IMR-90 (cell line): ENCODE measurements around the gene CGB7. TPM values are rescaled to one million over a fixed set of nuclear protein-coding genes. Genes with fewer than 3 reads are reported as not detected.

Source experiments
- ATAC-seq: fragments of 200-7000 bp; cut with Tn5 transposase; 2 replicates; pipeline ENCODE4 v1.9.1; 2020; ENCODE audit warnings: low read depth, mild to moderate bottlenecking, moderate library complexity
- BruUV-seq: library from RNA; stranded (reverse); fragments of 400-500 nt; replicated peaks from 2 replicates; lab custom pipeline; 2021; lab: Mats Ljungman, UMichigan
- CTCF ChIA-PET: fragments of 300-600 bp; formaldehyde crosslinking; extraction: SDS; loops from one replicate; lab custom pipeline; 2021; ENCODE audit warnings: antibody characterized with exemption; lab: Yijun Ruan, JAX
- POLR2A ChIA-PET: fragments of 300-600 bp; sonication (Branson Sonifier 250); formaldehyde crosslinking; loops from one replicate; lab custom pipeline; 2022; ENCODE audit warnings: antibody characterized with exemption; ENCODE audit not compliant: unreplicated experiment; lab: Charles Lee
- DNase-seq: peaks from one replicate; pipeline ENCODE4 v3.0.0; 2013
- H2AFZ ChIP-seq: replicated peaks from 2 replicates; pipeline ENCODE3; 2013; ENCODE audit warnings: low read length, mild to moderate bottlenecking; ENCODE audit not compliant: poor library complexity
- H2AK5ac ChIP-seq: 2 replicates; pipeline ENCODE4 v1.6.1; 2013; ENCODE audit warnings: low read depth, low read length, inconsistent platforms
- H2AK9ac ChIP-seq: replicated peaks from 2 replicates; pipeline ENCODE3; 2013; ENCODE audit warnings: mild to moderate bottlenecking, low read depth, low read length, moderate library complexity; ENCODE audit not compliant: poor library complexity
- H2BK120ac ChIP-seq: 2 replicates; pipeline ENCODE4 v1.6.1; 2013; ENCODE audit warnings: low read depth, low read length, inconsistent platforms
- H2BK15ac ChIP-seq: 3 replicates; pipeline ENCODE4 v1.6.1; 2013; ENCODE audit warnings: low read depth, low read length, inconsistent platforms
- H2BK20ac ChIP-seq: 2 replicates; pipeline ENCODE4 v1.6.1; 2013; ENCODE audit warnings: low read depth, mild to moderate bottlenecking, inconsistent platforms, low read length, moderate library complexity
- H2BK5ac ChIP-seq: 2 replicates; pipeline ENCODE4 v1.6.1; 2013; ENCODE audit warnings: mild to moderate bottlenecking, low read depth, low read length, inconsistent platforms; ENCODE audit not compliant: poor library complexity, severe bottlenecking
- H3K14ac ChIP-seq: replicated peaks from 2 replicates; pipeline ENCODE4 v1.6.1; 2013; ENCODE audit warnings: low read depth, low read length, inconsistent platforms
- H3K18ac ChIP-seq: 2 replicates; pipeline ENCODE4 v1.6.1; 2013; ENCODE audit warnings: low read depth, low read length, control low read depth
- H3K23ac ChIP-seq: 2 replicates; pipeline ENCODE4 v1.6.1; 2013; ENCODE audit warnings: low read depth, low read length, inconsistent platforms
- H3K27ac ChIP-seq: 2 replicates; pipeline ENCODE4 v1.5.1; 2013; ENCODE audit warnings: mild to moderate bottlenecking, control low read depth, low read length; ENCODE audit not compliant: insufficient read depth
- H3K27me3 ChIP-seq: 2 replicates; pipeline ENCODE4 v1.6.1; 2013; ENCODE audit warnings: low read length; ENCODE audit not compliant: control insufficient read depth, insufficient read depth
- H3K36me3 ChIP-seq: 2 replicates; pipeline ENCODE4 v1.6.1; 2013; ENCODE audit warnings: low read length, mixed read lengths; ENCODE audit not compliant: control insufficient read depth, insufficient read depth
- H3K4ac ChIP-seq: 2 replicates; pipeline ENCODE4 v1.6.1; 2013; ENCODE audit warnings: low read depth, low read length, inconsistent platforms
- H3K4me1 ChIP-seq: 2 replicates; pipeline ENCODE4 v1.6.1; 2013; ENCODE audit warnings: low read length, mixed read lengths; ENCODE audit not compliant: control insufficient read depth, insufficient read depth
- H3K4me2 ChIP-seq: 2 replicates; pipeline ENCODE4 v1.6.1; 2013; ENCODE audit warnings: low read depth, mild to moderate bottlenecking, control low read depth, low read length, moderate library complexity
- H3K4me3 ChIP-seq: 2 replicates; pipeline ENCODE4 v1.5.1; 2013; ENCODE audit warnings: low read depth, mild to moderate bottlenecking, control low read depth, low read length, moderate library complexity; ENCODE audit not compliant: insufficient read depth
- H3K56ac ChIP-seq: 2 replicates; pipeline ENCODE4 v1.6.1; 2013; ENCODE audit warnings: low read length, inconsistent platforms; ENCODE audit not compliant: insufficient read depth; ENCODE audit errors: extremely low read depth
- H3K79me1 ChIP-seq, 2 experiments: 2 replicates each; pipeline ENCODE4 v1.6.1; 2013; ENCODE audit warnings: low read length in 2 of 2, inconsistent platforms in 1 of 2, low read depth in 1 of 2
- H3K9ac ChIP-seq: 2 replicates; pipeline ENCODE4 v1.6.1; 2013; ENCODE audit warnings: low read depth, low read length, control low read depth
- H3K9me1 ChIP-seq: 2 replicates; pipeline ENCODE4 v1.6.1; 2013; ENCODE audit warnings: low read length, inconsistent platforms; ENCODE audit not compliant: insufficient read depth
- H3K9me3 ChIP-seq: 2 replicates; pipeline ENCODE4 v1.6.1; 2013; ENCODE audit warnings: low read length; ENCODE audit not compliant: control insufficient read depth, insufficient read depth
- H4K20me1 ChIP-seq: 2 replicates; pipeline ENCODE4 v1.6.1; 2013; ENCODE audit warnings: low read length, inconsistent platforms; ENCODE audit not compliant: insufficient read depth
- H4K5ac ChIP-seq: 2 replicates; pipeline ENCODE4 v1.6.1; 2013; ENCODE audit warnings: mild to moderate bottlenecking, low read depth, low read length, control low read depth
- H4K8ac ChIP-seq, 2 experiments: 2 replicates each; pipeline ENCODE4 v1.6.1; 2013; ENCODE audit warnings: low read depth in 2 of 2, low read length in 2 of 2, control low read depth in 1 of 2, inconsistent platforms in 1 of 2
- H4K91ac ChIP-seq: 2 replicates; pipeline ENCODE4 v1.6.1; 2013; ENCODE audit warnings: low read depth, low read length, inconsistent platforms; ENCODE audit not compliant: insufficient read depth
- BHLHE40 ChIP-seq: fragments of 150-350 bp; IDR thresholded peaks from 2 replicates; pipeline ENCODE4 v1.6.1; 2016; ENCODE audit warnings: mild to moderate bottlenecking, low read depth, low read length
- CEBPB ChIP-seq: IDR thresholded peaks from 2 replicates; pipeline ENCODE4 v1.6.1; 2012; ENCODE audit warnings: low read depth, low read length, improper control_type of control experiment
- CHD1 ChIP-seq: IDR thresholded peaks from 2 replicates; pipeline ENCODE4 v1.6.1; 2012; ENCODE audit warnings: low read depth, low read length, improper control_type of control experiment
- CTCF ChIP-seq: conservative IDR thresholded peaks from 2 replicates; pipeline ENCODE4 v1.5.1; 2012; ENCODE audit warnings: mild to moderate bottlenecking, low read depth, low read length, improper control_type of control experiment
- ELK1 ChIP-seq: fragments of 150-350 bp; IDR thresholded peaks from 2 replicates; pipeline ENCODE4 v1.6.1; 2016; ENCODE audit warnings: low read depth, mild to moderate bottlenecking, low read length, moderate library complexity, borderline replicate concordance
- FOS ChIP-seq: fragments of 150-350 bp; IDR thresholded peaks from 2 replicates; pipeline ENCODE4 v1.6.1; 2016; ENCODE audit warnings: low read depth, low read length
- MAFK ChIP-seq: IDR thresholded peaks from 2 replicates; pipeline ENCODE4 v1.6.1; 2012; ENCODE audit warnings: low read depth, low read length, improper control_type of control experiment
- MAZ ChIP-seq: IDR thresholded peaks from 2 replicates; pipeline ENCODE4 v1.6.1; 2012; ENCODE audit warnings: low read depth, mild to moderate bottlenecking, low read length, improper control_type of control experiment, moderate library complexity, borderline replicate concordance
- MXI1 ChIP-seq: IDR thresholded peaks from 2 replicates; pipeline ENCODE4 v1.6.1; 2012; ENCODE audit warnings: low read depth, mild to moderate bottlenecking, low read length, moderate library complexity, borderline replicate concordance
- POLR2A ChIP-seq: IDR thresholded peaks from 2 replicates; pipeline ENCODE4 v1.6.1; 2012; ENCODE audit warnings: mild to moderate bottlenecking, low read depth, low read length
- RAD21 ChIP-seq: IDR thresholded peaks from 2 replicates; pipeline ENCODE4 v1.6.1; 2012; ENCODE audit warnings: low read length, improper control_type of control experiment
- RFX5 ChIP-seq: IDR thresholded peaks from 2 replicates; pipeline ENCODE4 v1.8.0; 2012; ENCODE audit warnings: low read depth, mild to moderate bottlenecking, low read length, moderate library complexity
- SMC3 ChIP-seq: fragments of 150-350 bp; IDR thresholded peaks from 2 replicates; pipeline ENCODE4 v1.6.1; 2016; ENCODE audit warnings: low read depth, mild to moderate bottlenecking, antibody characterized with exemption, low read length, moderate library complexity
- USF2 ChIP-seq: fragments of 150-350 bp; IDR thresholded peaks from 2 replicates; pipeline ENCODE4 v1.6.1; 2017; ENCODE audit warnings: mild to moderate bottlenecking, antibody characterized with exemption, low read length, low read depth
- WGBS, 2 experiments: methylation state at CpG; one replicate each; pipeline versions ENCODE4 v1.1.5 to v1.1.7; 2013; ENCODE audit warnings: missing lambda C conversion rate in 2 of 2; ENCODE audit not compliant: insufficient read length in 1 of 2; ENCODE audit errors: extremely low coverage in 2 of 2; 5-methylcytosine and 5-hydroxymethylcytosine counted together
- dilution Hi-C: fragments of 300-500 bp; cut with HindIII; formaldehyde crosslinking; loops from one replicate; pipeline ENCODE4 v1.14.3; 2018; ENCODE audit warnings: low sequenced_read_pairs; ENCODE audit not compliant: unreplicated experiment
- in situ Hi-C: fragments of 300-500 bp; cut with MboI; formaldehyde crosslinking; loops from 3 replicates; pipeline ENCODE4 v1.14.3; 2019; ENCODE audit warnings: low sequenced_read_pairs, inconsistent platforms, mixed read lengths
- intact Hi-C: fragments of 100-400 bp; cut with micrococcal nuclease; formaldehyde crosslinking; loops from 2 replicates; pipeline ENCODE4 v1.10.0; 2022
- polyA plus RNA-seq, 3 experiments: library from polyadenylated mRNA; depleted of rRNA; stranded (reverse); fragments of >200 nt; gene quantifications; 2 replicates each; pipeline ENCODE4 v1.2.3, GENCODE V29; 2012; ENCODE audit warnings: low replicate concordance in 1 of 3
- total RNA-seq: library from RNA; depleted of rRNA; stranded (reverse); fragments of >200 nt; gene quantifications from 2 replicates; pipeline ENCODE4 v1.2.3, GENCODE V29; 2012

CGB7 gene
- total and polyA plus RNA-seq, 2 of the 4 experiments (the other 2 are of a cell fraction), result 1.7 TPM; not detected in 1

GRCh38 chr19:49084206-49085019, 26.9 kb upstream of the CGB7 start:
- no peak for DNase-seq
- peaks cover 15% of the 10 kb centered on the region for H3K36me3 ChIP-seq
- peak overlapping the region; percentile 79 for H3K9ac ChIP-seq
- peaks cover 0 to 26% of the 10 kb centered on the region in 2 experiments; a peak in 2 of 4 replicates for H3K79me1 ChIP-seq
- no peak overlapping the region for H2BK20ac ChIP-seq
- H3K14ac ChIP-seq, result peak overlapping the region; percentile 95
- no peaks in the 10 kb centered on the region for H3K9me3 ChIP-seq
- dilution Hi-C loops (no loop called here), in situ Hi-C loops (no loop called here), intact Hi-C loops (no loop called here)
- peaks cover 36% of the 10 kb centered on the region for H4K20me1 ChIP-seq
- peak overlapping the region; percentile 95 for H4K91ac ChIP-seq
- peak overlapping the region; percentile 77 for H3K18ac ChIP-seq
- WGBS, 2 experiments, result 71 to 100% methylated on average over 1 to 16 of the region's 26 CpGs
- H3K56ac ChIP-seq, result peak overlapping the region; percentile 51
- H3K23ac ChIP-seq, result peak overlapping the region; percentile 64; the same call in 1 of the 2 replicates
- H3K27me3 ChIP-seq, result no peaks in the 10 kb centered on the region
- no peak for ATAC-seq
- peak overlapping the region; percentile 79 for H2BK5ac ChIP-seq
- H4K5ac ChIP-seq, result peak overlapping the region; percentile 95
- peak overlapping the region; percentile 82 to 99 for H4K8ac ChIP-seq
- H3K4me2 ChIP-seq, result peak overlapping the region; percentile 83
- peak overlapping the region; percentile 39; the same call in 1 of the 2 replicates for H2BK120ac ChIP-seq
- H3K9me1 ChIP-seq, result 0 out of 2 replicates have a peak, but pooled peaks cover 2% of the 10 kb centered on the region
- CTCF ChIA-PET, result no interaction called here
- POLR2A ChIA-PET, result interaction anchor here (0.6 kb wide), 1 partner anchor 48 kb away, joined by 4 read pairs; no protein-coding TSS in a partner anchor
- 0 out of 3 replicates have a peak overlapping the region, but pooled peaks have one; percentile 1 for H2BK15ac ChIP-seq
- H3K27ac ChIP-seq, result peak overlapping the region; percentile 66
- peak overlapping the region; percentile 67 for H2AK5ac ChIP-seq
- H2AFZ ChIP-seq, result peak overlapping the region; percentile 88
- no TSS peak for BruUV-seq
- peak overlapping the region; percentile 69 for H3K4me3 ChIP-seq
- peak overlapping the region; percentile 92 for H2AK9ac ChIP-seq
- H3K4ac ChIP-seq, result peak overlapping the region; percentile 93
- peaks cover 6% of the 10 kb centered on the region for H3K4me1 ChIP-seq
- TF ChIP-seq FOS (no peak), MAFK (no peak), MAZ (no peak), CTCF (no peak), CEBPB (no peak), USF2 (no peak), RAD21 (no peak), CHD1 (no peak), SMC3 (no peak), BHLHE40 (no peak), POLR2A (no peak), ELK1 (no peak), RFX5 (no peak), MXI1 (no peak)
